Measurements from ENCODE around the gene TNIP2. TPM values are rescaled to one million over a fixed set of nuclear protein-coding genes. Genes with fewer than 3 reads are reported as not detected.

TNIP2 gene
- total RNA-seq, 3 donors from 2014 or later, result 95.4 to 116 (median 101) TPM

DNA sequence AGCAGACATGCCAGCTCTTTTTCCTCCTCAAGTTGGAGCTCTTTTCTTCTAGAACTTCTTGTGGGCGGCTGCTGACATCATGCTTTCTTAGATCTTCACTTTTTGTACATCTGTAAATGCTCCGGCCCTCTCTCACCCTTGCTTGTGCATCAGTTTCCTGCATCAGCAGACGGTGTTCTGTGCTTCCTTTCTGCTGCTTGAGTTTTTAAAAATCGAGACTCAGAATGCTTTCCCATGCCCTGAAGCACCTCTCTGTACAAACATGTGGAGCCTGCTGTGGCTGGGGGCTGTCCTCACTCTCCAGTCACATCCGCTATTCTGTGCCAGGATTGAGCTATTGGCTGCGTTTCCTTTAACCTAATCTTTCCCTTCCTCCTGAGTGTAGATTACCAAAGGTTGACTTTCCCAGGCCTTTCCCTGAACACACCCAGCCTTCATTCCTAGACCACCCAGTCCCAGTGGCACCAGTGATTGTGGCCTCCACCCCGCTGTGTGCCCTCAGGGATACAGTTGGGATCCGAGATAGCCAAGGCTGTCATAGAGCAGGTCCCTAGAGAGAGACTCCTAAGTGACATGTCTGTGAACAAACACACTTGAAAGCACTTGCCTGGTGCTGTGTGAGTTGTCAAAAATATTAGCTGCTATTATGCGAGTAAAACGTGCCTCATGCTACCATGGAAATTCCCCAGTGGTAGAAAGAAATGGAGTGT, 41.9 kb downstream of the TNIP2 start:
- Mint-ChIP-seq H3K4me1 (ENCODE audit: low read depth) (peaks cover 27% of the 10 kb centered on the region), H3K4me3 (peak overlapping the region; percentile 22), H3K27me3 (ENCODE audit: low read depth) (no peaks in the 10 kb centered on the region), H3K36me3 (ENCODE audit: insufficient read depth) (peaks cover 18% of the 10 kb centered on the region), H3K9me3 (no peaks in the 10 kb centered on the region)
- peak; percentile 46 for DNase-seq
- ATAC-seq, result peak; percentile 69 to 74

- H3K36me3 Mint-ChIP-seq (ENCODE audit: insufficient read depth), result peaks cover 15% of the 10 kb centered on the region
- peaks cover 27% of the 10 kb centered on the region for H3K4me1 Mint-ChIP-seq (ENCODE audit: low read depth)
- H3K9me3 Mint-ChIP-seq, result no peaks in the 10 kb centered on the region
- peak overlapping the region; percentile 22 for H3K4me3 Mint-ChIP-seq
- H3K27me3 Mint-ChIP-seq (ENCODE audit: low read depth), result no peaks in the 10 kb centered on the region
- DNase-seq, result no peak
- ATAC-seq, result no peak
Measured at GRCh38 chr4:2713337-2713736, 42.8 kb downstream of the TNIP2 start.

- H3K4me3 Mint-ChIP-seq, result no peak overlapping the region
- DNase-seq (no peak), ATAC-seq (no peak)
- no peaks in the 10 kb centered on the region for H3K27me3 Mint-ChIP-seq (ENCODE audit: low read depth)
- no peaks in the 10 kb centered on the region for H3K9me3 Mint-ChIP-seq
- peaks cover 27% of the 10 kb centered on the region for H3K4me1 Mint-ChIP-seq (ENCODE audit: low read depth)
- H3K36me3 Mint-ChIP-seq (ENCODE audit: insufficient read depth), result peaks cover 10% of the 10 kb centered on the region
Measured at GRCh38 chr4:2712261-2712842, 43.8 kb downstream of the TNIP2 start.

GRCh38 chr4:2702770-2703169, 53.4 kb downstream of the TNIP2 start:
- Mint-ChIP-seq H3K9me3 (no peaks in the 10 kb centered on the region), H3K4me3 (no peak overlapping the region), H3K27me3 (ENCODE audit: low read depth) (no peaks in the 10 kb centered on the region), H3K36me3 (ENCODE audit: insufficient read depth) (peaks cover 42% of the 10 kb centered on the region), H3K4me1 (ENCODE audit: low read depth) (no peaks in the 10 kb centered on the region)
- DNase-seq (no peak), ATAC-seq (no peak)

DNA sequence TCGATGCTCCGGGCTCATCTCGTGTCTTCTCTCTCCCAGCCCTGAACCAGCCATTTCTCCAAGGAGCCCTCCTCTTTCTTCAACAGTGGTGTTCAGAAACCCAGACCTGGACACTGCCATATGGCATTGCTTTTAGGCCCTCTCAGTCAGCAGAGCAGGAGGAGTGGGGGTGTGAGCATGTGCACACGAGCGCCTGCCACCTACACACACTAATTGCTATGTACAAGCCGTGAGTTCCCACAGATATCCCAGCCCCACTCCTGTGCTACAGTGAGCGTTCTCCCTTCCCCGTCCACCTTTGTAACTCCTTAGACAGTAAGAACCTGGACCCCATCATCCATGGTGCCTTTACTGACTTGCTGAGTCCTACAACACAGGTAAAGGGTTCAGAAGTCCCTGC, 53.8 kb downstream of the TNIP2 start:
- ATAC-seq (no peak), DNase-seq (no peak)
- no peak overlapping the region for H3K4me3 Mint-ChIP-seq
- no peaks in the 10 kb centered on the region for H3K27me3 Mint-ChIP-seq (ENCODE audit: low read depth)
- no peaks in the 10 kb centered on the region for H3K4me1 Mint-ChIP-seq (ENCODE audit: low read depth)
- H3K36me3 Mint-ChIP-seq (ENCODE audit: insufficient read depth), result peaks cover 42% of the 10 kb centered on the region
- no peaks in the 10 kb centered on the region for H3K9me3 Mint-ChIP-seq

- DNase-seq (no peak), ATAC-seq (no peak)
- Mint-ChIP-seq H3K27me3 (ENCODE audit: low read depth) (no peaks in the 10 kb centered on the region), H3K4me3 (no peak overlapping the region), H3K36me3 (ENCODE audit: insufficient read depth) (peaks cover 47% of the 10 kb centered on the region), H3K4me1 (ENCODE audit: low read depth) (no peaks in the 10 kb centered on the region), H3K9me3 (no peaks in the 10 kb centered on the region)
Measured at GRCh38 chr4:2700031-2700430, 56.1 kb downstream of the TNIP2 start.

DNA sequence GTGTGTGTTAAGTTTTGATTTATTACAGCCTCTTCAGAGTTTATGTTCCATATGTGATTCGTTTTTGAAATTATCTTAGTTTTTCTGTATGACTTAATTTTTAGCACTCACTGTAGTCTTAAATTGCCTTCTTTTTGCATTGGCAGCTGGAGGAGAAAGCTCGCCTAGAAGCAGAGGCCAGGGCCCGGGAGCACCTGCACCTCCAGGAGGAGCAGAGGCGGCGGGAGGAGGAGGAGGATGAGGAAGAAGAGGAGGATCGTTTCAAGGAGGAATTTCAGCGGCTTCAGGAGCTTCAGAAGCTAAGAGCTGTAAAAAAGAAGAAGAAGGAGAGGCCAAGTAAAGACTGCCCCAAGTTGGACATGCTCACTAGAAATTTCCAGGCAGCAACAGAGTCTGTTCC, 56.6 kb downstream of the TNIP2 start:
- Mint-ChIP-seq H3K4me1 (ENCODE audit: low read depth) (no peaks in the 10 kb centered on the region), H3K4me3 (no peak overlapping the region), H3K9me3 (no peaks in the 10 kb centered on the region), H3K36me3 (ENCODE audit: insufficient read depth) (peaks cover 50% of the 10 kb centered on the region), H3K27me3 (ENCODE audit: low read depth) (no peaks in the 10 kb centered on the region)
- no peak for ATAC-seq
- no peak for DNase-seq

DNA sequence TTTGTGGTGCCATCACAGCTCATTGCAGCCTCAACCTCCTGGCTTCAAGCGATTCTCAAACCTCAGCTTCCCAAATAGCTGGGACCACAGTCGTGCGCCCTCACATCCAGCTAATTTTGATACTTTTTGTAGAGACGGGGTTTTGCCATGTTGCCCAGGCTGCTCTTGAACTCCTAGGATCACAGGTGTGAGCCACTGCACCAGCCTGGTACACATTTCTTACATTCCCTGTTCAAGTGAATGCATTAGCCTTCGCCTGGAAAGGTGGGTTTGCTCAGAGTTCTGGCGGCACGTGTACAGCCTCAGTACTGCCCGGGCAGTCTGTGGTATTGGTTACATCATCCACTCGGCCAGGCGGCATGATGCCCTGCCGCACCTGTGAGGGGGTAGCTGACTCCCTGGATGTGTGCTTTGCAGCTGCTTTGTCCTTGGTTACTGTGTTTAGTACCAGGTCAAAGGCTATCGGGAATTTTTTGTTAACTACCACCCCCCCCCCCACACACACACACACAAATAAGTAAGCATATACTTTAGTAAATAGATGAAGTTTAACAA, 57.1 kb downstream of the TNIP2 start:
- Mint-ChIP-seq H3K4me3 (no peak overlapping the region), H3K36me3 (ENCODE audit: insufficient read depth) (peaks cover 53% of the 10 kb centered on the region), H3K27me3 (ENCODE audit: low read depth) (no peaks in the 10 kb centered on the region), H3K4me1 (ENCODE audit: low read depth) (no peaks in the 10 kb centered on the region), H3K9me3 (no peaks in the 10 kb centered on the region)
- DNase-seq (no peak), ATAC-seq (no peak)

GRCh38 chr4:2698504-2698903, 57.6 kb downstream of the TNIP2 start:
- DNase-seq, result no peak
- H3K9me3 Mint-ChIP-seq, result no peaks in the 10 kb centered on the region
- no peak for ATAC-seq
- no peak overlapping the region for H3K4me3 Mint-ChIP-seq
- no peaks in the 10 kb centered on the region for H3K27me3 Mint-ChIP-seq (ENCODE audit: low read depth)
- peaks cover 58% of the 10 kb centered on the region for H3K36me3 Mint-ChIP-seq (ENCODE audit: insufficient read depth)
- no peaks in the 10 kb centered on the region for H3K4me1 Mint-ChIP-seq (ENCODE audit: low read depth)

DNA sequence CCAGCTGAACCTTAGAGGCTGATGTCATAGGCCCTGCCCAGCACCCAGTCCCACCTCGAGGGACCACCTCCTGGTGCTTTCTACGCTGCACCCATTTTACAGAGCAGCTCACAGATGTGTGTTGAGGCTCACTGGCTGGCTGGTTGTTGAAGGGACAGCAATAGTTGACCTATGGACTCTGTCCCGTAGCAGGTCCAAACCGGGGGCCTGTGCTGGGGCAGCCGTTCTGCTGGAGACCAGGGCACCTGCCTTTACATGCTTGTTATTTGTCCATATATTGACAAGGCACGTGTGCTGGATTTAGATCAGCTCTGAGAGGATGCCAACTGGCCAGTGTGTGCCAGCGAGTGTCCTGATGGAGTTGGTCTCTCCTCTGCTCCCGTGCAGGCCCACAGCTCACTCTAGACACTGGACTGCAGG, 58.1 kb downstream of the TNIP2 start:
- no peaks in the 10 kb centered on the region for H3K4me1 Mint-ChIP-seq (ENCODE audit: low read depth)

GRCh38 chr4:2696423-2696822, 59.7 kb downstream of the TNIP2 start:
- Mint-ChIP-seq H3K9me3 (no peaks in the 10 kb centered on the region), H3K36me3 (ENCODE audit: insufficient read depth) (peaks cover 58% of the 10 kb centered on the region), H3K27me3 (ENCODE audit: low read depth) (no peaks in the 10 kb centered on the region), H3K4me3 (no peak overlapping the region), H3K4me1 (ENCODE audit: low read depth) (peaks cover 11% of the 10 kb centered on the region)
- ATAC-seq (no peak), DNase-seq (no peak)

More for the DNA sequence above, 58.1 kb downstream of the TNIP2 start:
- Mint-ChIP-seq H3K27me3 (ENCODE audit: low read depth) (no peaks in the 10 kb centered on the region), H3K9me3 (no peaks in the 10 kb centered on the region), H3K4me3 (no peak overlapping the region), H3K36me3 (ENCODE audit: insufficient read depth) (peaks cover 60% of the 10 kb centered on the region)
- DNase-seq, result no peak
- no peak for ATAC-seq

DNA sequence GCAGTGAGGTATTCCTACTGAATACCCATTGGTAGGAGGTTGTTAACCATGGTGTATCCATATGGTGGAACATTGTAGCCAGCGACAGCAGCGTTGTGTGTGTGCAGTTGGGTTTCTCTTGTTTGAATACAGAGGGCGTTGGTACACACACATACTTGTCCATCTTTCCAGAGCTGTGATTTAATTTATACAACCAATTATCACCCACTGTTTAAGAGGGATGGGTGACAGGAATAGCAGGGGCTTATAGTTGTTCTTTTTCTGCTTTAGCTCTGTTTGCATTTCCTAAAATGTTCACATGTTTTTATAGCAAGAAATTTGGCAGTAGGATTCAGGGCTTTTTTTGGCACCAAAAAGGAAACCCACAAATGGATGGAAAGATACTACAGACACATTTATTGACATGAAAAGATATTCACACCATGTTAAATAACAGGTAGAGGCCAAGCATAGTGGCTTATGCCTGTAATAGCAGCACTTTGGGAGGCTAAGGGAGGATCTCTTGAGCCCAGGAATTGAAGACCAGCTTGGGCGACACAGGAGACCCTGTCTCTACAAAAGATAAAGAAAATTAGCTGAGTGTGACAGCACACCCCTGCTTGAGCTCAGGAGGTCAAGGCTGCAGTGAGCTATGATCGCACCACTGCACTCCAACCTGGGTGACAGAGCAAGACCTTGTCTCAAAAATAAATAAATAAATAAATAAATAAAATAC, 60.6 kb downstream of the TNIP2 start:
- DNase-seq, result no peak
- H3K27me3 Mint-ChIP-seq (ENCODE audit: low read depth), result no peaks in the 10 kb centered on the region

GRCh38 chr4:2694691-2695090, 61.4 kb downstream of the TNIP2 start:
- DNase-seq (no peak), ATAC-seq (no peak)
- peaks cover 60% of the 10 kb centered on the region for H3K36me3 Mint-ChIP-seq (ENCODE audit: insufficient read depth)
- no peaks in the 10 kb centered on the region for H3K9me3 Mint-ChIP-seq
- no peaks in the 10 kb centered on the region for H3K27me3 Mint-ChIP-seq (ENCODE audit: low read depth)
- H3K4me3 Mint-ChIP-seq, result no peak overlapping the region
- peaks cover 26% of the 10 kb centered on the region for H3K4me1 Mint-ChIP-seq (ENCODE audit: low read depth)

More for the DNA sequence above, 60.6 kb downstream of the TNIP2 start:
- ATAC-seq, result no peak
- no peaks in the 10 kb centered on the region for H3K9me3 Mint-ChIP-seq
- H3K4me3 Mint-ChIP-seq, result no peak overlapping the region
- peaks cover 18% of the 10 kb centered on the region for H3K4me1 Mint-ChIP-seq (ENCODE audit: low read depth)
- H3K36me3 Mint-ChIP-seq (ENCODE audit: insufficient read depth), result peaks cover 59% of the 10 kb centered on the region

DNA sequence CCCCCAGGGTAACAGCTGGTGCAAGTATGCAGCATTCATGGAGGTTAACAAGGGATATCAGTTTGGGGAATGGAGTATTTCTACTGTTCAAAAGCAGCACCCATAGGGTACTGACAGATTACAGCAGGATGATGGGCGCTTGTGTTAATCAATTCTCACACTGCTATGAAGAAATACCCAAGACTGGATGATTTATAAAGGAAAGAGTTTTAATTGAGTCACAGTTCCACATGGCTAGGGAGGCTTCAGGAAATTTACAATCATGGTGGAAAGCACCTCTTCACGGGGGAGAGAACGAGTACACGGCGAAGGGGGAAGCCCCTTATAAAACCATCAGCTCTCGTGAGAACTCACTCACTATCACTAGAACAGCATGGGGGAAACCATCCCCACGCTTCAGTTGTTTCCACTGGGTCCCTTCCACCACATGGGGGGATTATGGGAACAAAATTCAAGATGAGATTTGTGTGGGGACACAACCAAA, 64.1 kb downstream of the TNIP2 start:
- DNase-seq (no peak), ATAC-seq (peak; percentile 81 to 84)
- Mint-ChIP-seq H3K27me3 (ENCODE audit: low read depth) (no peaks in the 10 kb centered on the region), H3K9me3 (no peaks in the 10 kb centered on the region), H3K36me3 (ENCODE audit: insufficient read depth) (peaks cover 61% of the 10 kb centered on the region), H3K4me3 (no peak overlapping the region), H3K4me1 (ENCODE audit: low read depth) (peaks cover 27% of the 10 kb centered on the region)

Measured in activated T-cell treated with anti-CD3 and anti-CD28 coated beads, Interleukin-2, amount 50 U/mL, for 4 hours (primary cell).